ENCODE measurements around the gene STARD5.

Gene STARD5

DNA sequence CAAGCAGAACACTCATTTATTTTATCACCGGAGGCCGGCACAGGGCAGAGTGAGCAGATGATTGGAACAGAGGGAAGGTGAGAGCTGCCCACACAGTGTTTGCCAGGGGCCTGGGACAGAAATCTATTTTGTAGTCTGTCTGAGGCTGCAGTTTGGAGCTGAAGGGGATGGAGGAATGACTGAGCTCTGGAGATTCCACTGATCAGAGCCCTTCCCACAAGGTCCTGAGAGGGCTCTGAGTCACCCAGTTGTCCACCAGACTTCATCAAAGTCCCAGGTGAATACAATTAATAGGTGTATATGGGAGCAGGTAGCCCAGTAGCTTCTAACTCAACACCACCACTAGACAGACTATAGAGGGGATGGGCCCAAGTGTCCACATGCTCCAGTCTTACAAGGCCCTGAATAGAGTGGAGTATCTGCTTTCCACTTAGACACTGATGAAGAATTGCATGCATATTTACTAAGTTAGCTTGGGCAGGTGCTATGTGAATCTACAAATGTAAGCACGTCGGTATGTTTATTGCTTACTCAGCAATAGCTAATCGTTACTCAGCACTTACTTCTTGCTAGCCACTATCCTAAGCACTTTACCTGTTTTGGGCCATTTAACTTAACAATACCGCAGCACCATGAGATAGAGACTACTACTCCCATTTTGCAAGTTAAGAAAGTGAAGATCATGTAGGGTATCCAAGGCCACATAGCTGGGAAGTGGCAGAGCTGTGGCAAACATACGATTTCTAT is 2.7 kb upstream of the STARD5 start:
- DNase-seq (ENCODE audit: low spot score), result no peak
- TF ChIP-seq, protein P1, sequence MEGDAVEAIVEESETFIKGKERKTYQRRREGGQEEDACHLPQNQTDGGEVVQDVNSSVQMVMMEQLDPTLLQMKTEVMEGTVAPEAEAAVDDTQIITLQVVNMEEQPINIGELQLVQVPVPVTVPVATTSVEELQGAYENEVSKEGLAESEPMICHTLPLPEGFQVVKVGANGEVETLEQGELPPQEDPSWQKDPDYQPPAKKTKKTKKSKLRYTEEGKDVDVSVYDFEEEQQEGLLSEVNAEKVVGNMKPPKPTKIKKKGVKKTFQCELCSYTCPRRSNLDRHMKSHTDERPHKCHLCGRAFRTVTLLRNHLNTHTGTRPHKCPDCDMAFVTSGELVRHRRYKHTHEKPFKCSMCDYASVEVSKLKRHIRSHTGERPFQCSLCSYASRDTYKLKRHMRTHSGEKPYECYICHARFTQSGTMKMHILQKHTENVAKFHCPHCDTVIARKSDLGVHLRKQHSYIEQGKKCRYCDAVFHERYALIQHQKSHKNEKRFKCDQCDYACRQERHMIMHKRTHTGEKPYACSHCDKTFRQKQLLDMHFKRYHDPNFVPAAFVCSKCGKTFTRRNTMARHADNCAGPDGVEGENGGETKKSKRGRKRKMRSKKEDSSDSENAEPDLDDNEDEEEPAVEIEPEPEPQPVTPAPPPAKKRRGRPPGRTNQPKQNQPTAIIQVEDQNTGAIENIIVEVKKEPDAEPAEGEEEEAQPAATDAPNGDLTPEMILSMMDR (IDR thresholded peaks at IDR 0.05; ENCODE audit: borderline replicate concordance, control extremely low read depth, extremely low read depth, insufficient read depth, missing control alignments), result no peak
- in situ Hi-C loops (cut with MboI; ENCODE audit: low sequenced_read_pairs, unreplicated experiment), result no loop called here

- in situ Hi-C loops (cut with MboI; ENCODE audit: low sequenced_read_pairs, unreplicated experiment), result no loop called here
- TF ChIP-seq, protein P1 (IDR thresholded peaks at IDR 0.05; ENCODE audit: borderline replicate concordance, control extremely low read depth, extremely low read depth, insufficient read depth, missing control alignments), result no peak
- no peak for DNase-seq (ENCODE audit: low spot score)
Observed at GRCh38 chr15:81323559-81323943, 390 bp downstream of the STARD5 start.

DNA sequence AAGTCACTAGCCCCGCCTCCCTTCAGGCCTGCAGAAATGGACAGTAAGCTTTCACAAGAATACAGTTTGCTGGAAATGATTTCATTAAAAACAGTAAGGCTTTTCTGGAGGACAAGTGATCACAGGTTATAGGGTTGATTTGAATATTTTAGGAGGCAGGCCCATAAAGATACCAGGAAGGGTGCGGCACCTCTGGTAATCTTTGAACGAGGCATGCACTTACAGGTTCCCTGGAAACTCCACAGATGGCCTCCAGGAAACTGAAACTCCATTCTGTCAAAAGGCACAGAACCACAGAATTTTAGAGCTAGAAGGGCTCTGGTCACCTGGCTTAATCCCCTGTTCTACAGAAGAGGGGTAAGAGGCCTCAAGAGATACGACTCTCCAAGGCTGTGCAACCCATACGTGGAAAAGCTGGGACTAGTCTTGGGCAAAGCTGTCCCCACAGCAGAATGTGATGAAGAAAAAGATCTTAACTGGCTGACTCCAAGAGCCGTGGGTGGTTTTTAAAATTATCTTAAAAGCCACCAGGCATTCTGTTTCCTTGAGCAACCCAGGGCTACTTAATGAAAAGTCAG is 1.2 kb downstream of the STARD5 start:
- in situ Hi-C loops (cut with MboI; ENCODE audit: low sequenced_read_pairs, unreplicated experiment), result no loop called here
- TF ChIP-seq, protein P1 (IDR thresholded peaks at IDR 0.05; ENCODE audit: borderline replicate concordance, control extremely low read depth, extremely low read depth, insufficient read depth, missing control alignments), result no peak
- DNase-seq (ENCODE audit: low spot score), result no peak

DNA sequence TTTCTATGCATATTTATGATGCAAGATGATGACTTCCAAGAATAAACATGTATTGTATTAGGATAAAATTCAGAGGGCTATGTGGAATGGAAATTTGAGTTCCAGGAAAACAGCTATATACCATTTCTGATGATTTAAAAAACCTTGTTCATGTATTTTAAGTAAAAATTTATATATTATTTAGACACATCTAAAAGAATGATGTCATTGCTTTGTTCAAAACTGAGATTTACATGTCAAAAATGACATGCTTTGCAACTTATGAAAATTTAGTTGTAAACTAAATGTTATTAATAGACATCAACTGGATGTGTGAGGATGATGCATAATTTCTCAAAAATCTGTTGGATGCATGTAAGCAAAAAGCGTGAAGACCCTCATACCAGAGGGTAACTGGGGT is 2.3 kb downstream of the STARD5 start:
- no peak for DNase-seq (ENCODE audit: low spot score)
- in situ Hi-C loops (cut with MboI; ENCODE audit: low sequenced_read_pairs, unreplicated experiment), result no loop called here
- TF ChIP-seq, protein P1 (IDR thresholded peaks at IDR 0.05; ENCODE audit: borderline replicate concordance, control extremely low read depth, extremely low read depth, insufficient read depth, missing control alignments), result no peak

GRCh38 chr15:81317642-81318017 is 6.3 kb downstream of the STARD5 start:
- no peak for DNase-seq (ENCODE audit: low spot score)
- in situ Hi-C loops (cut with MboI; ENCODE audit: low sequenced_read_pairs, unreplicated experiment), result no loop called here
- TF ChIP-seq, protein P1 (IDR thresholded peaks at IDR 0.05; ENCODE audit: borderline replicate concordance, control extremely low read depth, extremely low read depth, insufficient read depth, missing control alignments), result no peak

DNA sequence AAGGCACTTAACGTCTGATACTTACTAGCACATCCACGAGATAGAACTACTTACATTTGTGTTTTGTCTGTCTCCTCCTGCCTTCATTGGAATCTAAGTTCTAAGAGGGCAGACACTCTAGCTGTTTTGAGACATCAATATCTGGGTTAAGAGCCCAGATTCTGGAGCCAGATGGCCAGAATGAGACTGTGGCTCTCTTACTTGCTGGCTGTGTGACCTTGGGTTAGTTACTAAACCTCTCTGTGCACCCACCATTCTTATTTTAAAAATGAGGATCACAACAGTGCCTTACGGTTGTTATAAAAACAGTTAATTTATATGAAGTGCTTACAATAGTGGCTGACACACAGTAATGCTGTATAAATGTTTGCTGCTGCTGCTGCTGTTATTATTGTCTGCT is 7.7 kb downstream of the STARD5 start:
- in situ Hi-C loops (cut with MboI; ENCODE audit: low sequenced_read_pairs, unreplicated experiment), result no loop called here
- no peak for DNase-seq (ENCODE audit: low spot score)
- TF ChIP-seq, protein P1 (IDR thresholded peaks at IDR 0.05; ENCODE audit: borderline replicate concordance, control extremely low read depth, extremely low read depth, insufficient read depth, missing control alignments), result no peak
